ENCODE data around the gene SPSB3.

Gene SPSB3

GRCh38 chr16:1810106-1810505 lies 27.7 kb upstream of the SPSB3 start:
- TF ChIP-seq POLR2AphosphoS5 (IDR thresholded peaks at IDR 0.05; ENCODE audit: low read depth, low read length) (no peak), SIN3A (IDR thresholded peaks at IDR 0.05; ENCODE audit: borderline replicate concordance, insufficient read depth, low read length) (no peak), REST (IDR thresholded peaks at IDR 0.05; ENCODE audit: insufficient read depth in 1 of 2, low read depth in 2 of 2, low read length in 2 of 2) (no peak), TAF1 (IDR thresholded peaks at IDR 0.05; ENCODE audit: borderline replicate concordance, insufficient read depth, low read length) (no peak), FOXP2 (optimal IDR thresholded peaks at IDR 0.05; ENCODE audit: borderline replicate concordance, extremely low read depth, extremely low read length, insufficient read depth) (no peak)

- TF ChIP-seq SIN3A (IDR thresholded peaks at IDR 0.05; ENCODE audit: borderline replicate concordance, insufficient read depth, low read length) = no peak
- TF ChIP-seq REST (IDR thresholded peaks at IDR 0.05; ENCODE audit: insufficient read depth in 1 of 2, low read depth in 2 of 2, low read length in 2 of 2) = no peak
- TF ChIP-seq FOXP2 (optimal IDR thresholded peaks at IDR 0.05; ENCODE audit: borderline replicate concordance, extremely low read depth, extremely low read length, insufficient read depth) = no peak
- no peak for TF ChIP-seq POLR2AphosphoS5 (IDR thresholded peaks at IDR 0.05; ENCODE audit: low read depth, low read length)
- no peak for TF ChIP-seq TAF1 (IDR thresholded peaks at IDR 0.05; ENCODE audit: borderline replicate concordance, insufficient read depth, low read length)
Measured at GRCh38 chr16:1809281-1809801, 27.0 kb upstream of the SPSB3 start.

GRCh38 chr16:1808691-1809090 lies 26.3 kb upstream of the SPSB3 start:
- TF ChIP-seq SIN3A (IDR thresholded peaks at IDR 0.05; ENCODE audit: borderline replicate concordance, insufficient read depth, low read length) (no peak), FOXP2 (optimal IDR thresholded peaks at IDR 0.05; ENCODE audit: borderline replicate concordance, extremely low read depth, extremely low read length, insufficient read depth) (no peak), TAF1 (IDR thresholded peaks at IDR 0.05; ENCODE audit: borderline replicate concordance, insufficient read depth, low read length) (no peak), POLR2AphosphoS5 (IDR thresholded peaks at IDR 0.05; ENCODE audit: low read depth, low read length) (no peak), REST (IDR thresholded peaks at IDR 0.05; ENCODE audit: insufficient read depth in 1 of 2, low read depth in 2 of 2, low read length in 2 of 2) (no peak)

GRCh38 chr16:1807626-1808025 lies 25.3 kb upstream of the SPSB3 start:
- TF ChIP-seq TAF1 (IDR thresholded peaks at IDR 0.05; ENCODE audit: borderline replicate concordance, insufficient read depth, low read length) (no peak), POLR2AphosphoS5 (IDR thresholded peaks at IDR 0.05; ENCODE audit: low read depth, low read length) (no peak), REST (IDR thresholded peaks at IDR 0.05; ENCODE audit: insufficient read depth in 1 of 2, low read depth in 2 of 2, low read length in 2 of 2) (no peak), SIN3A (IDR thresholded peaks at IDR 0.05; ENCODE audit: borderline replicate concordance, insufficient read depth, low read length) (no peak), FOXP2 (optimal IDR thresholded peaks at IDR 0.05; ENCODE audit: borderline replicate concordance, extremely low read depth, extremely low read length, insufficient read depth) (no peak)

- no peak for TF ChIP-seq SIN3A (IDR thresholded peaks at IDR 0.05; ENCODE audit: borderline replicate concordance, insufficient read depth, low read length)
- TF ChIP-seq POLR2AphosphoS5 (IDR thresholded peaks at IDR 0.05; ENCODE audit: low read depth, low read length) = no peak
- TF ChIP-seq FOXP2 (optimal IDR thresholded peaks at IDR 0.05; ENCODE audit: borderline replicate concordance, extremely low read depth, extremely low read length, insufficient read depth) = no peak
- no peak for TF ChIP-seq REST (IDR thresholded peaks at IDR 0.05; ENCODE audit: insufficient read depth in 1 of 2, low read depth in 2 of 2, low read length in 2 of 2)
- TF ChIP-seq TAF1 (IDR thresholded peaks at IDR 0.05; ENCODE audit: borderline replicate concordance, insufficient read depth, low read length) = no peak
Measured at GRCh38 chr16:1800701-1801100, 18.3 kb upstream of the SPSB3 start.
